Activated CD4-positive, alpha-beta T cell treated with anti-CD3 and anti-CD28 coated beads for 24 hours (primary cell): ENCODE measurements around the gene LDB2.

Source experiments
- DNase-seq, 2 donors: peaks; one replicate each; pipeline ENCODE4 v3.0.0-alpha.2; 2020; ENCODE audit warnings: low read depth in 2 of 2

The LDB2 gene

DNA sequence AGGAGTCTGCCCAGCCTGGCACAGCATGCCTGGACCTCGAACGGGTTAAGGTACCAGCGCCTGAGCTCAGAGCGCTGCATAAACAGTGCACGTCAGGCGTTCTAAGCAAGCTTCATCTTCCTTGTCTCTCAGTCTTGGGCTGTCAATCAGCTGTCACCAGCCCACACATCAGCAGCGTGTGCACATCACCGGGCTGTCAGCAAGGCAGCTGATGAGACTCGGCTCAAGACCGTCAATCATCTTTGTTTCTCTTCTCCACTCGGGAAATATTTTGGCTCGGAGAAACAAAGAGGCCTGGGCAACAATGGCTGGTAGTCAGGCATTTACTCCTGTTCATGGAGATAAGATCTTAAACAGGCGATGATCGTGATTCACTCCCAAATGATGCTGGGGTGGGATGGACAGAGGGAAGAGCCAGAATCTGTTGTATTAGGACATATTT is 141.3 kb downstream of the LDB2 start:
- no peak for DNase-seq

DNA sequence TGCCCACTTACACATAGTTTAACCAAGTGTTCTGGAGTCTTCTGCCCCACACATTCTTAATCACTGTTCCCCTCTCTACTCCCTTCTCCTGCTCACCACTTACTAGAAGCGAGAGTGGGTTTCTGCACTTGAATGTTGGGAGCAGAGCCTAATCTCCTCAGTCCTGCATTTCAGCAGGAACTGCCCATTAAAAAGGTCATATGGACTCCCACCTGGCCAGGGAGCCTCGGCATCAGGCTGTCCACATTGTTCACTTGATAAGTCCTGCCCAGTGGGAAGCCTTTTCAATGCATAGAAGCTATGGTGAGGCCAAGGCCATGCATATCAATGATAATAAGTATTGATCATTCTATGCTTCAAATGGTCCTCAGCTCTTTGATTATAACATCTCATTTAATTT is 144.3 kb downstream of the LDB2 start:
- DNase-seq = no peak

DNA sequence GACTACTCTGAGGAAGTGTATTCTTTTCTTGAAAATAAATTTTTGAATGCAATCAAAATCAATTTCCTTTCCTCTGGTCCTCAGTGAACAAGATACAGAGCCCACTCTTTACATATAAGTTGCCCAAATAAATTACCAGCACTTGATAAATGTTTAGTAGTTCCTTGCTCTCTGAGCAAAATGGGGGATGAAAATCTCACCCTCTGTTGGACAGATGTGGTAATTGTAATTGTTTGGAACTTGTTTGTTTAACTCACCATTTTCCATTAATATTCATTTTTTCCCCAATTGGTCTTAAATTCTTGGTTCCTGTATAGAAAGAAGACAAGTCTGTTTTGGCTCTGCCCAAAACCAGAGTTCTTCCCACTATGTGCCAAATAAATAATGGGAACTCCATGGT is 146.3 kb downstream of the LDB2 start:
- DNase-seq = no peak

DNA sequence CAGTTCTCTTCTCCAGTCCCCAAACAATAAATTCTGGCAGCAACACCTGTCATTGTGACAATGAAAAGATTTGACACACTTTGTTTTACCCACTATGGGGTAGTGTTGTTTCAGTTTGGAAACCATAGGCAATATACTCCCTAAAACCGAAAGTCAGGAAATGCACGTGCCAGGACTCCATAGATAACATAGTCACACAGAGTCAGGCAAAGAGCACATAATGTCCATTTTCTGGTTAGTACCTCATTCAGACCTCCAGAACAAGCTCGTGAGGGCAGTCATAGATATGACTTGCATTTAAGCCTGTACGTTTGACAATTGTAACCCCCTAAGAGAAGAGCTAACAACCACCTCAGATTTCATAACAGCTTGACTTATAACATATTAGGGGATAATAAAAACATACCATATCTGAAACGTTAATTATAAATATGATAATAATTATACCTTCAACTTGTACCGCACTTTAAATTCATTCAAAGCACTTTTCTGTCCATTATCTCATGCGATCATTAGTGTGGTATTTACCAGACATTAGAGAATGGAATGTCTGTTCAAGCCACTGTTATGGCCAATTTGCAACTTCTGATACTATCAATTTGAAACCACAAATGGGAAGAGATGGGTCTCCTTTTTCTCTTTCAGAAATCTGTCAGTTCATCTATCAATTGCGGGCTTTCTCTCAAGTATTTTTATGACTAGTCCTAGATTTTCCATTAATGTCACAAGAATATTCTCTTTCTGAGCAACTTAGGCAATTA is 147.4 kb downstream of the LDB2 start:
- DNase-seq = no peak

DNA sequence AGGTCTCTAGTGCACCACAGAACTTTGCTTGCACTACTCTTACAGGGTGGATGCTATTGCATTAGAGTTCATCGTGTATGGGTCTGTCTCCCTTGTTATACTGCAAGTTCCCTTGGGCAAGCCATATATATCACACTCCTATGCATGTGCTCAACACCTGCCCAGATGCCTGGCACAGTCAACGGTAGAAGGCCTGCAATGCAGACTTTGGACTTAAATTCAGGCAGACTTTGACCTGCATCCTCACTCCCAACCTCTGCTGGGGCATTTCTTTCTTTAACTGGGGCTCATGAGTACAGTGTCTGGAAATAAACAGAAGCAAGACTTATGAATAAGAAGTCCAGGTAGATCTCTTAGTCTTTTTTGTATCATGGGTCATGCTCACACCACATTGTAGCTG is 148.2 kb downstream of the LDB2 start:
- no peak for DNase-seq

DNA sequence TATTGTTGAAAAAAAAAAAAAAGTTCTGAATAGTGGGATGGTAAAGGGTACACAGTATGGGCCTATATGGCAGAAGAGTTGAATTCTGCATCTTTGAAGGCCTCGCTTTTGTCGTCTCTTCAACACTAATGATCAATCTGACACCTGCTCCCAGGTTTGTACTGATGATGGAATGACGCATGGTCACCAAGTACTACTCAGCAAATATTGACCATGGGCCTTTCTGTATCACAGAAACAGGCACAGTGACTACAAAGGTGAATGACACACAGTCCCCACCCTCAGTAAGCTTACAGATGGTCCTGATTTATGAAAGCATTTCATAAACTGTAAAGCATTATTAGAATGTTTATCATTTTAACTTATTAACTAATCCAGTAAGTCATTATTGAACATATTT is 152.6 kb downstream of the LDB2 start:
- DNase-seq = no peak

DNA sequence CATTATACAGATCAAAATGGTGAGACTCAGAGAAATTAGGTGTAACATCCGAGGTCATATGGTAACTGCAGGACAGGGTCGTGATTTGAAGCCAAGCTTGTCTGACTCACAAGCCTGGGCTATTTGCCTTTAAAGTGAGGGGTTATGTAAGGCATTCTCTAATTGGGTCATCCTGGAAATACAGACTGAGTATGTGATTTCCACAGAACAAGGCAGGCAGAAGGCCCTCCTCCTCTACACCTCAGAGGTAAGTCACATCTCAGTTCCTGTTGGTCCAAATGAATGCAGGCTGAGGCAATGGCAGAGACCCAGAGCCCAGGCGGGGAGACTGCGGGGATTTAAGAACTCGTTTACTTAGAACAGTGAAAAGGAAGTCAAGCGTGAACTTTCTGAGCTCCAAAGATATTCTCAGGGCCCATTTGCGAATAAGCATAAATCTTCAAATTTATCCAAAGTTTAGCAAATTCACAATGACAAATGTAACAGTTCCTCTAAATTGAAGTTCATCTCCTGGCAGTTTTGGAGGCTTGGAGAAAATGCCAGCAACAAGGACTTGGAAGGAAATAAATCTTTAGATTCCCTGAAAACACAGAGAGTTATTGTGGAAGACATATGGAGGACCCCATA is 153.3 kb downstream of the LDB2 start:
- no peak for DNase-seq

DNA sequence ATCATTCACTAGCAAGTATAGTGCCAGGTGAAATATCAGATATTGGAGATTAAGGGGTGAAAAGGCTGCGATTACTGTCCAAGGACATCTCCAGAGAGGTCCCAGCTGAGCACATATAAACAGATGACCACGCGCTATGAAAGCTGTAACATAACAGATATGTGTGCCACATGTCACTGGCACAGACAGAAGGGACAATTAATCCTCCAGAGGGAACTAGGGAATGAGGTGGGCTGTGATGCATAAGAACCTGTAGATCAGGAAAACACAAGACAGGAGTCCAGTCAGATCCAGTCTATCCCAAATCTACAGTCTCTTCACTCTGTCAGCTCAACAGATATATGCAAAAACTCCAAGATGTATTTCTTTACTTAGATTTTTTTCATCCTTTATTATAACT is 157.2 kb downstream of the LDB2 start:
- DNase-seq = no peak

DNA sequence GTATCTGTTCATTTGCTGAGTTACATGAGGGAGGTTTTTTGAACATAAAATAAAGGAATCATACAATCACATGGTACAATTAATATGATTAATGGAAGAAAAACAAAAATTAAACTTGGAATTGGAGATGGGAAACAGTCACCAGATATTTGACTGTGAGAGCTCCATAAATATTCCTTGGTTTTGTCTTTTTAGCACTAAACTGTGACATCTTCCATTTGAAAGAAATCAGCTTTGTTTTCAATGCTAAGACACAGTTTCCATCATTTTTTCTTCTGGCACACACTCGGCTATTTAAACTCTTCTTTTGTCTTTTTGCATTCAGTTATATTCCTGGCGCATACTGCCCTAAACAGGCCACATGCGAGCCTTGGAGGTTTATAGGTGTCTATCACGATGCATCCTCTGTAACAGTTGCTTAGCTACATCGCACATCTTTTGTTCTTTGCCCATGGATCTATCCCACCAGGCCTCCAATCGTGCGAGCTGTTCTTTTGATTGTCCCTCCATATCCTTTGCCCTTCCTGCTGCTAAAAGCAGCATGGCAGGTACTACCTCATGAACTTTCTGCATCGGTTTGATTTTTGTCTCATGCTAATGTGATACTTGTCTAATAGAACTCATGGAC is 158.3 kb downstream of the LDB2 start:
- DNase-seq = no peak

DNA sequence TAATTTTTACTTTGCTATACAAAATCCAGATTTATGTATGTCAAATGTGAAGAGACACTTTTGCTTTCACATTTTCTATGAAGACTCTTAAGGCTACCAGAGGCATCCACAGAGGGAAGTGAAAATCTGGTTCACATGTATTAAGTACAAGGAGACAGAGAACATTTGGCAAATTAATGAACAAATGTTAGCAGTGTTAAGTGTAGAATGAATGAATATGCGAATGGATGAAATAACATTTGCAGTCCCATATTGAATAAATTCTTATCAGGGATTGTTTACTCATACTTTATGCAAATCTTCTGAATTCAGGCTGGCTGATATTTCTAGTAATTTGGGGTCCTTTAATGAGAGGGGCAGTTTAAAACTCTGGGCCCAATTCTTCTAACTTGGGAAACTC is 159.9 kb downstream of the LDB2 start:
- DNase-seq = no peak

DNA sequence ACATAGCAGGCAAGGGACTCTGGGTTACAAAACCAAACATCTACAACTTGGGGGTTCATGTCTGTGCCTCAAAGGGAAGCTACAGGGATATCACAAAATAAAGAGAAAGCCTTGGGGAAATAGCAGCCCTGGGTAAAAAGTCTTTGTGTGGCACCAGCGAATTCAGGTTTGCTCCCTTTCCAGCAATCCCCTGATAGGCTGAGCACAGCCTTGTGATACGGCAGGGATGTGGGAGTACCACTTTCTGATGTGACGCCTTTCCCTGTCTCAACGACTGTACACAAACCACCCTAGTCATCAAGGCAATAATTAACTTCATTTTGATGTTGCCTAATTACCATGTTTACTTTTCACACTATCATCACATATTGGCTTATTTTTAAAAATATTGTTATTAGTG is 164.9 kb downstream of the LDB2 start:
- DNase-seq = no peak

DNA sequence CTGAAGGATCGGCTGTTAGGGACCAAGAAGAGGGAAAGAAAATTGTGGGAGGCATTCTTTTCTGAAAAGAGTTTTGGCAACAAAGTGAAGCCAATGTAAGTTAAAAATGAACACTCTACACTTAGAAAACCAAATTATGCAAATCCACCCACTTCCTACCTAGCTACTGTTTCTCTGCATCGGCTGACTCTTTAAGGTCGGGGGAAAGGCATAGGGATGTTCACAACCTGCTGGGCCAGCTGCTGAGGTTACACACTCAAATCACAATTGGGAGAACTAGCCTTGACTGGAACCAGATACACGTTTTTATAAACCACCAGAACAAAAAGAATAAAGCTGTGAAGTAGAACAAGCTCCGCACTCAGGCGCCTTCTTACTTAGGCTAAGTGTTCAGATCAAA is 165.7 kb downstream of the LDB2 start:
- DNase-seq = no peak

DNA sequence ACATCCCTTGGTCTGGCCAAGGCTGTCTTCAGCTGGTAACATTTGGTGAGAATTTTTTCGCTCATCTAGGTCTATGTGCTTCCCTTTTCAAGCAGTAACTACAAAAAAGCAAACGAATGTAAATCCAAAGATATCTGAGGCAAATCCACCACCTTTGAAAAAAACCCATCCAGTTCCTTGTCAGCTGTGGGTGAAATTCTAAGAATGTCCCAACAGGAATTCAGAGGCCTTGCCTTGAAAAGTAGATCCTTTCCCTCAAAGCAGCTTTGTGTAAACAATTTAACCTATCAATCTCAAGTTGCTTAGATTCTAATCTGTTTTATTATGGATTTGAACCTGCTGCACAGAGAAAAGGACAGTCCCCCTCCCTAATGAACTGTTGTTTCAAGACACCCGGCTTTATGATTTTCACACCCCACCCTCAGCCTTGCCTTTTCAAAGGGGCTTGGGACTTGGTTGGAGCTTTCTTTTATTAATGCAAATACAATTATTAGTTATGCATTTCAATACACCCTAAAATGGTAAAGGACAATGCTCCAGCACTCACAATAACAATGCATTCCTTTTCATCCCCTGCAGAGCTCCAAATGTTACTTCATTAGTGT is 166.6 kb downstream of the LDB2 start:
- no peak for DNase-seq

DNA sequence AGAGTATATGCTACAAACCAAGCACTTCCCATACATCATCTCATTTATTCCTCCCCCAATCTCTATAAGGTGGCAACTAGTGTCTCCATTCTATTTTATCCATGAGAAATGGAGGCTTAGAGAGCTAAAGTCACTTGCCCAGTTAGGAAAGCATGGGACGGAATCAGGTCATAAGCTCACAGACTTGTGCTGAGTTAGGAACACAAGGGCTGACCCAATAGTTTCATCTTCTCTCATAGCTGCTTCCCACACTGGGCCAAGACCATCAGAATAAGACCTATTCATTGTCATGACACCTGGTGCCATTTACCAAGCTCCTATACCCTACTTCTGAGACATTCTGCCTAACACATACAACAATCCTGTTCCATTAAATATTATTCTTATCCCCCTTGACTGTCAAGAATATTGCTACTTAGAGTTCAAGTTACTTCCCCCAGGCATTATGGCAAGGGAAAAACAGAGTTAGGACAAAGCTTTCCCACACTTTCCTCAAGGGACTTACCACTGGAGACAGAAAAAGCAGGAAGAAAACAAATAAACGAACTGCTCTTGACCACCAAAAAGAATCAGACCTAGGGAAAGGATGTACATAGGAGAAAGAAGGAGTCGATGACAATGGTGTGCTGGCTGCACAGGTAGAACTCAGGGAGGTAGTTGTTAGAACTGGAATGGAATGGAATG is 167.8 kb downstream of the LDB2 start:
- no peak for DNase-seq

DNA sequence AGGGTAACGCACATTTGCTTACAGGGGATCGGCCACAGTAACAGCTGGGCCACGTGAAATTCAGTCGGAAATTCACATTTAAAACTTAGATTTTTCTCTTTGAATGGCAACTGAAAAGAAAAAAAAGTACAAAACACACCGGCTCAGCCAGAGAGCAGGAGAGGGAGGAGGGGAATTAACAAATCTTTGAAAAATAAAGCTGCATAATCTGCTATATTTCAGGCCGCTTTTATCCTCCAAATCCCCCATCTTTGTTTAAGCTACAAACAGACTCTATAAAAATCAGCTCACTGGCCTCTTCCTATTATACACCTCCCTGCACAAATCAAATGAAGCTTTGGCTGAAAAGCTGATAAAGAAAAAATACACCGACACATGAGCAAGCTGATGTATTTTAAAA is 169.1 kb downstream of the LDB2 start:
- no peak for DNase-seq

DNA sequence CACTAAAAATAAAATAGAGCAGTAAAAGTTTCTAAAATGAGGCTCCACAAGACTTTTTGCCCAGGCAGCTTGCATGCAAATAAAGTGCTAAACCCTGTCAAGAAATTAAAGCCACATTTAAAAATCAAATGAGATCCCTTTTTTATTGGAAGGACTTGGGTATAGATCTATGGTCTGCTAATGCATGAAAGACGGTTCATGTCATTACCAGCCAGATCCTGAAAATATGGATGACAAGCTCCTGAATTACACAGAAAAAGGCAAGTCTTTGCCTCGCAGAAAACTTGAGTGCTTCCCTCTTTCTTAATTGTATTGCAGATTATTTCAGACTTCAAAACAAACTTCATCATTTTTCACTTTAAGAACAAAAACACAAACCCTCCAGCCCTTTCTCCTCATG is 169.6 kb downstream of the LDB2 start:
- DNase-seq = no peak

DNA sequence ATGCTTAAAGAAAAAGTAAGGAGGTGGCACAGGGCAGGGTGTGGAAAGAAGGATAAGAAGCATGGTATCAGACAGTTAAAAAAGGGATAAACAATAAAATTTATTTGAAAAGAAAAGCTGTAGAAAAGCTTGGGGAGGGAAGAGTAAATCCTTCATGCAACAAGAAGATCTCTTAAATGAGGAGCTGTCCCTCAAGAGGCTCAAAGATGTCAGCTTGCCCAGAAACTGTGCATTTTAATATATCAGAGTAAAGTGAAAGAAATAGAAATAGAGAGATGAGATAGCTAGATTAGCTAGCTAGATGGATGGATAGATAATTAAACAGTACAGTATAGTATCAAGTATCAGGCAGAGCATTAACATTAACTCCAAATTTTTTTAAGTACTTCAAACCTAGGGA is 170.3 kb downstream of the LDB2 start:
- no peak for DNase-seq

DNA sequence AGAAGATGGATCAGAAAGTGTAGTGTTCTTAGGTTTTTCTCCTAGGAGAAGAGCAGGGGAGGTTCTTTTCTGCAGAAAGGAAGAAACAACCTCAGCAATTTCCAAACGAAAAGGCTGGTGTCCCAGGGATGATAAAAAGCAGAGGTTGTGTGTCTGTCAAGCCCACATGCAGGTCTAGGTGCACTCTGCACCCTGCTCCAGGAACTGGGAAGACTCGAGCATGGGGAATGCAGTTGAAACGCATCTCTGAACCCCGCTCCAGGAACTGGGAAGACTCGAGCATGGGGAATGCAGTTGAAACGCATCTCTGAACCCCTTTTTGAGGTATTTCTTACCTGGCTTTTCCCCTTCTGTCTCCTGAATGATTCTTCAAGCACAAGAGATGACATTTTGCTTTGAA is 171.2 kb downstream of the LDB2 start:
- DNase-seq = no peak

DNA sequence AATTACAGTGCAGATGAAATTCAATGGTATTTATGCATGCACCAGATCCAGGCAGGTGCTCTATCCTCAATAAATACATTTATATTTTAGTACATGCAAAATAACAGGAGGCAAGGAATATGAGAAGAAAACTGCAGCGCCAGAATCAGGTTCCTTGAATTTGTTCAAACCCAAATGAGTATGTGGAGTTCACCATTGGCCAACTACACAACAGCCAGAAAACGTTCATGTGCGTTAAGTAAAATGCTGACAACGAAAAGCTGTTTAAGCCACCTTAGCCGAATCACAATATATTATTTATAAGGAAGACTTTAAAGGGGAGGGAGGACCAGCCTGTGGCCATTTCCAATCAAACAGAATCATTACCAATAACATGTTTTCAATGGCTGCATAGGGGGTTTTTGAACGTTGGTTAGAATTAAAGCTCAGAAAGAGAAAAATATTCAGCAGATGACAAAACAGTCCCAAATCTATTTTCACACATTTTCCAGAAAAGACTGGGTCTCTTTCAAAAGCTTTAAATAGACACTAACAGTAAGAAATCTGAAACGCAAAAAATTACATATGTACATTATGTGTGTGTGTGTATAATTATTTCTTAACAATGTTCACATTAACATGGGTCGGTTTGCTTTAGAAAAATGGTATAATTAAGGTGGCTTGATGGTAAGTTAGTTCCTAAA is 171.9 kb downstream of the LDB2 start:
- no peak for DNase-seq

DNA sequence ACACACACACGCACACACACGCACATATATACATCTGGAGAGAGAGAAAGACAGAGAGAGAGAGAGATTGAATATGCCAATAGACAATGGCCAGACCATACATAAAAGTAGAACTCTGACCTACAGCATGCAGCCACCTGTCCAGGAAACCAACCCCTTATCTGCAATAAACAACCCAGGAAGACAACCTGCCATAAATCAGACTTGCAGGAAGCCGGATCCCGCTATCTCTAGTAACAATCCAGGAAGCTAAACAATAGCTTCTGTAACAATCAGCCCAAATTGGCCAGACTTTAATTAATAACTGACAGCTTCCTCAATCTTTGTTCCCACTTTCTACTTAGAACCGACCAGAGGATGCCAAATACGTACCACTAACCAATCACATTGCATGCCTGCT is 173.2 kb downstream of the LDB2 start:
- DNase-seq = no peak

DNA sequence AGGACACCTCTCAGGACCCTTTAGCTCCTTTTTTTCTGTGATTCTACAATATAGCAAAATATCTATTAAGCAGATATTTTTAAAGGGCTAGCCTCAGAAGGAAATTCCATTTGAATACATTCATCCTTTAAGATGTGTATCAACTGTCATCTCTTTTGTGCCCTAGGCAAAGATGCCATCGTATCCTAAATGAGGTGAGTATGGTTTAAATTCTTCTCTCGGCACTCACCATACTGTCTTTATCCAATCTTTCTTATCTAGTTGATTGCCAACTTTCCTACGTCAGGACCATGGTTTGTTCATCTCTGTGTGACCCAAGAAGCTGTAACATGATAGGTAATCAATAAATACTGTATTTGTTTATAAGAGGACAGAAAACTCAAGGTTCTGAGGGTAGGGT is 176.0 kb downstream of the LDB2 start:
- DNase-seq = no peak
